HL-60 (cell line): ENCODE data around the gene TTC27.
"Not testable (repeated sequence)": the region's sequence is repeated elsewhere in the genome, so short reads cannot be mapped to it uniquely, and the experiment has no call there.

ENCODE experiments used
- DNase-seq, 2 experiments: peaks; one replicate each; pipeline ENCODE4 v3.0.0-alpha.2; 2010 to 2020; ENCODE audit warnings: low read depth in 1 of 2, low spot score in 1 of 2
- H3K27ac ChIP-seq: fragments of 250-450 bp; sonication (Bioruptor Pico); replicated peaks from 2 replicates; pipeline ENCODE4 v1.5.1; 2020; ENCODE audit warnings: mild to moderate bottlenecking, moderate library complexity
- H3K27me3 ChIP-seq: fragments of 250-450 bp; sonication (Bioruptor Pico); 2 replicates; pipeline ENCODE4 v1.5.1; 2021; ENCODE audit warnings: mild to moderate bottlenecking, moderate library complexity; ENCODE audit not compliant: insufficient read depth, poor library complexity, severe bottlenecking
- H3K4me3 ChIP-seq: replicated peaks from 2 replicates; pipeline ENCODE4 v1.5.1; 2011; ENCODE audit warnings: mild to moderate bottlenecking, control low read depth, low read length; ENCODE audit not compliant: insufficient read depth
- CTCF ChIP-seq: IDR thresholded peaks from one replicate; pipeline ENCODE4 v1.5.1; 2011; ENCODE audit warnings: low read length, control low read depth, inconsistent platforms; ENCODE audit not compliant: insufficient read depth
- GABPA ChIP-seq: IDR thresholded peaks from 2 replicates; pipeline ENCODE4 v1.6.1; 2012; ENCODE audit warnings: low read depth
- POLR2AphosphoS5 ChIP-seq: IDR thresholded peaks from 2 replicates; pipeline ENCODE4 v1.6.1; 2012; ENCODE audit warnings: low read depth
- REST ChIP-seq: IDR thresholded peaks from 2 replicates; pipeline ENCODE4 v1.6.1; 2012; ENCODE audit warnings: low read depth; ENCODE audit not compliant: insufficient replicate concordance
- SPI1 ChIP-seq: IDR thresholded peaks from 2 replicates; pipeline ENCODE4 v1.6.1; 2012; ENCODE audit warnings: low read depth, mild to moderate bottlenecking, borderline replicate concordance

TTC27 gene

GRCh38 chr2:32748158-32748557 is 120.3 kb downstream of the TTC27 start:
- no peak overlapping the region for H3K27ac ChIP-seq
- H3K27me3 ChIP-seq: no peaks in the 10 kb centered on the region
- no peak overlapping the region for H3K4me3 ChIP-seq
- TF ChIP-seq SPI1: no peak
- no peak for TF ChIP-seq GABPA
- no peak for DNase-seq

- H3K27ac ChIP-seq: no peak overlapping the region
- no peak for DNase-seq
- H3K4me3 ChIP-seq: no peak overlapping the region
- H3K27me3 ChIP-seq: no peaks in the 10 kb centered on the region
- TF ChIP-seq SPI1 (no peak), REST (no peak), CTCF (no peak), POLR2AphosphoS5 (no peak), GABPA (no peak)
Measured at GRCh38 chr2:32750880-32751279, 123.0 kb downstream of the TTC27 start.

- no peaks in the 10 kb centered on the region for H3K27me3 ChIP-seq
- TF ChIP-seq CTCF (no peak), POLR2AphosphoS5 (no peak)
- no peak for DNase-seq
- no peak overlapping the region for H3K4me3 ChIP-seq
- H3K27ac ChIP-seq: no peak overlapping the region
Measured at GRCh38 chr2:32752205-32752604, 124.4 kb downstream of the TTC27 start.

GRCh38 chr2:32752952-32753351 is 125.1 kb downstream of the TTC27 start:
- H3K27ac ChIP-seq: no peak overlapping the region
- no peak for TF ChIP-seq REST
- TF ChIP-seq GABPA: no peak
- no peak for TF ChIP-seq POLR2AphosphoS5
- TF ChIP-seq CTCF: no peak

GRCh38 chr2:32754676-32755075 is 126.8 kb downstream of the TTC27 start:
- not testable (repeated sequence) for H3K27me3 ChIP-seq, H3K4me3 ChIP-seq, H3K27ac ChIP-seq, DNase-seq

More at GRCh38 chr2:32752952-32753351, 125.1 kb downstream of the TTC27 start:
- Histone ChIP-seq H3K27me3 (no peaks in the 10 kb centered on the region), H3K4me3 (no peak overlapping the region)
- DNase-seq: no peak
